ENCODE measurements around the gene ZNF160. TPM values are rescaled to one million over a fixed set of nuclear protein-coding genes. Genes with fewer than 3 reads are reported as not detected.
A peak's percentile ranks its signal among the peaks of the same experiment; 100 is the strongest.

ZNF160 gene
- total RNA-seq: 32.9 and 33.2 TPM in 2 replicates
- long read RNA-seq, full-length matches to known transcripts: 28 of 42 reads
- long read RNA-seq, partial matches to known transcripts: 1 of 42 reads
- long read RNA-seq, other reads (novel, unspliced or antisense): 13 of 42 reads

DNA sequence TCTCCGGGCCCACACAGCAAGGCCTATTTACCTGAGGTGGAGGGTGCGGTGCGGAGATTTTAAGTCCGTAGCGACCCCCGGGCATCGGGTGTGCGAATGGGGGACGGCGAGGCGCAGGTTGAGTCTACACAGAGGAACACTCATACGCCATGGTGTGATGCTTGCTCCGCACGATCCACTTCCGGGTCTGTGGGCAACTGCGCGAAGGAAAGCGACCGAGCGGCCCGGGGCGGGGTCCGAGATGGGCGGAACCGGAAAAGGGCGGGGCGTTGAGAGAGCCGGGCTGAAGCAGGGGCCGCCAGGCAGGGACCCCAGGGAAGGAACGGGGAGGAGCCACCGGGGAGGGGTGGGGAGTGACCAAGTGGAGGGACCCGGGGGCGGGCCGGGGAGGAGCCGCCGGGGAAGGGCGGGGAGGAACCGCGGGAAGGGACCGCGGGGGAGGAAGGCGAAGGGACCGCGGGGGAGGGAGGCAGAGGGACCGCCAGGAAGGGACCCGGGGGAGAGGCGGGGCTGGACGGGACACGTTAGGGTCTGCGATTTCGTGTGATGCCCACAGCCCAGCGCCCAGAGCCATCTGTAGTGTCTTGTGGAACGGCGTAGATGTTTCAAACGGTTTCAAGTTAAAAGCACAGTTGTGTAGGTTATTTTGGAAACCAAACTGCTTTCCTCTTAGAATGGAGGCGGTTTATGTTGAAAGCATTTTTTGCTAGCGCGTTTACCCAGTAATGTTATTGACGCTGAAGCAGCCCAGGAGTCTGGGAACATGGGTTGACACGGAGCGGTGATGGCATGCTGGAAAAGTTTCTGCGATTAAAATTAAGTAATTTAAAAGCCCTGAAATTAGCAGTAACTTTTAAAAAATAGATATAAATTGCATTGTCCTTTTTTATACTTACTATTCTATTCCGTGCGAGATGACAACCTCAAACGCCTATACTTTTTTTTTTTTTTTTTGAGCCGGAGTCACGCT, at the start of gene ZNF160:
Gene ZNF160 (minus strand): TSS at position 189 of the 970 bp plus-strand sequence. CDS start 17,146 bp downstream, outside the sequence.
- peak within 1 kb of the TSS; percentile 95 for H3K27ac Mint-ChIP-seq (ENCODE audit: unreplicated experiment)
- peaks cover 5% of the 10 kb centered on the region for H3K9me3 Mint-ChIP-seq (ENCODE audit: unreplicated experiment)
- DNase-seq (ENCODE audit: extremely low spot score, unreplicated experiment): peak; percentile 99
- H3K36me3 Mint-ChIP-seq (ENCODE audit: unreplicated experiment): peaks cover 20% of the 10 kb centered on the region
- peaks cover 23% of the 10 kb centered on the region for H3K4me1 Mint-ChIP-seq (ENCODE audit: unreplicated experiment)
- no peaks in the 10 kb centered on the region for H3K27me3 Mint-ChIP-seq (ENCODE audit: unreplicated experiment)
- H3K4me3 Mint-ChIP-seq (ENCODE audit: unreplicated experiment): peak within 1 kb of the TSS; percentile 96
- TF ChIP-seq CTCF (IDR thresholded peaks at IDR 0.05): no peak

DNA sequence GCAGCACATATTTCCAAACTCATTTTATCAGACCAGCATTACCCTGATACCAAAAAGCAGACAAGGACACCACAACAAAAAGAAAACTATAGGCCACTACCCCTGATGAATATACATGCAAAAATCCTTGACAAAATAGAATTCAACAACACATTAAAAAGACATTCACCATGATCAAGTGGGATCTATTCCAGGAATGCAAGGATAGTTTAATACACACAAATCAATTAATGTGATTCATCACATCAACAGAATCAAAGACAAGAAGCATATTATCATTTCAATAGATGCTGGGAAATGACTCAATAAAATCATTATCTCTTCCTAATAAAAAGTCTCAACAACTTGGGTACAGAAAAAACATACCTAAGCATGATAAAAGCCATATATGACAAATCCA, 44.4 kb upstream of the ZNF160 start:
- no peak for TF ChIP-seq CTCF (IDR thresholded peaks at IDR 0.05)
- Mint-ChIP-seq H3K27me3 (ENCODE audit: unreplicated experiment) (no peaks in the 10 kb centered on the region), H3K27ac (ENCODE audit: unreplicated experiment) (no peak overlapping the region), H3K4me3 (ENCODE audit: unreplicated experiment) (no peak overlapping the region), H3K36me3 (ENCODE audit: unreplicated experiment) (peaks cover 82% of the 10 kb centered on the region), H3K4me1 (ENCODE audit: unreplicated experiment) (no peaks in the 10 kb centered on the region), H3K9me3 (ENCODE audit: unreplicated experiment) (peaks cover 31% of the 10 kb centered on the region)
- DNase-seq (ENCODE audit: extremely low spot score, unreplicated experiment): no peak

- Mint-ChIP-seq H3K36me3 (ENCODE audit: unreplicated experiment) (peaks cover 70% of the 10 kb centered on the region), H3K9me3 (ENCODE audit: unreplicated experiment) (peaks cover 47% of the 10 kb centered on the region), H3K4me3 (ENCODE audit: unreplicated experiment) (no peak overlapping the region), H3K27ac (ENCODE audit: unreplicated experiment) (no peak overlapping the region), H3K27me3 (ENCODE audit: unreplicated experiment) (no peaks in the 10 kb centered on the region), H3K4me1 (ENCODE audit: unreplicated experiment) (no peaks in the 10 kb centered on the region)
- no peak for TF ChIP-seq CTCF (IDR thresholded peaks at IDR 0.05)
- DNase-seq (ENCODE audit: extremely low spot score, unreplicated experiment): no peak
These were observed 37.1 kb upstream of the ZNF160 start for GRCh38 chr19:53140351-53140750.

DNA sequence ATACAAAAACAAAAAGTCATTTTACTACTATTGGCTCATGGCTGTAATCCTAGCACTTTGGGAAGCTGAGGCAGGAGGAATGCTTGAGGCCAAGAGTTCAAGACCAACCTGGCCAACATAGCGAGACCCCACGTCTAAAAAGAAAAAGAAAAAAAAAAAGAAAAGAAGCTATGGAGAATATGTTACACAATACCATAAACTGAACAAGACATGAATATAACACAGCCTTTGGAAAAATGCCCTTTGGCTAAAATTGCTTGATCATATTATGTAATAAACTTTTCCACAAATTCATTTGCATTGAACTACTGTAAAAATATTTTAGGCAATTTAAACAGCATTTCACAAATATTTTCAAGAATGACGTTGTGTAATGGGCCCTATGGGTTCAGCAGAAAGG, 33.2 kb upstream of the ZNF160 start:
- DNase-seq (ENCODE audit: extremely low spot score, unreplicated experiment): no peak
- Mint-ChIP-seq H3K9me3 (ENCODE audit: unreplicated experiment) (peaks cover 26% of the 10 kb centered on the region), H3K36me3 (ENCODE audit: unreplicated experiment) (peaks cover 38% of the 10 kb centered on the region), H3K4me3 (ENCODE audit: unreplicated experiment) (no peak overlapping the region), H3K27me3 (ENCODE audit: unreplicated experiment) (no peaks in the 10 kb centered on the region), H3K27ac (ENCODE audit: unreplicated experiment) (no peak overlapping the region), H3K4me1 (ENCODE audit: unreplicated experiment) (peaks cover 15% of the 10 kb centered on the region)
- TF ChIP-seq CTCF (IDR thresholded peaks at IDR 0.05): no peak
